GM18861 (cell line): ENCODE data around the gene MAPK12.
A peak's percentile ranks its signal among the peaks of the same experiment; 100 is the strongest.

ENCODE experiments used
- ATAC-seq: cut with Tn5 transposase; IDR thresholded peaks from one replicate; pipeline ENCODE4 v1.9.1; 2021; ENCODE audit not compliant: unreplicated experiment

Gene MAPK12

DNA sequence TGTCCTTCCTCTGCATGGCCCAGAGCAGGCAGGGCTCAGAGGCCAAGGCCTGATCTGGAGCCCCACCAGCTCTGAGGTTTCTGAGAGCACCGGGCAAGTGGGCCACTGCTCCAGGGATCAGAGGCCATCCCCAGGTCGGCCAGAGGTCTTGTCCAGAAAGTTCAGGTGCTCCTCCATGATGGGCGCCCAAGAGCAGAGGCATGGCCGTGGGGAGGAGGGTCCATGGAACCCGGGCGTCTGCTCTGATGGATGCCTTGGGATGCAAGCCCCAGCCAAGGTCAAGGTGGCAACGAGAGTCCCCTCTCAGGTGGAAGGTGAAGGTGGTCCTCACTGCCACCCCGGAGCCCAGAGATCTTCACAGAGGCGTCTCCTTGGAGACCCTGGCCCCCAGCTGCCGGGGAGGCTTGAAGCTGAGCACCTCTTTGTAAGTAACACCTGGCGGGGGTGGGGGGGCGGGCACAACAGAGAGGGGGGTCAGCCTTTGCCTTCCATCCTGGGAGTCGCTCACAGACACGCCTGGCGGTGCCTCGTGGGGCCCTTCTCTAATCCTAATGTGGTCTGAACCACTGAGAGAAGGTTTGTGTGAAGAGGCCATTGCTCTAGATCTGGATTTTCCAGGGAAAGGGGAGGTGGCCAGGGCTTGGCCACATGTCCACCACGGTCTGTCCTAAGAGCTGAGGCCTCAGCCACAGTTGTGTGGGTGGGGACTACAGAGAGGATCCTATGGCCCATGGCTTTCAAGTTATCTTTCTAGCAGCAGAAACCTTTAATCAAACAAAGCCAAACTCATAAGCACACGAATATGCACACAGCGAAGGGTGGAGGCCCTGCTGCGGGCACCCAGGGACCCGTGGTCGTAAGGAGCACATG lies 8.2 kb downstream of the MAPK12 start:
- no peak for ATAC-seq

DNA sequence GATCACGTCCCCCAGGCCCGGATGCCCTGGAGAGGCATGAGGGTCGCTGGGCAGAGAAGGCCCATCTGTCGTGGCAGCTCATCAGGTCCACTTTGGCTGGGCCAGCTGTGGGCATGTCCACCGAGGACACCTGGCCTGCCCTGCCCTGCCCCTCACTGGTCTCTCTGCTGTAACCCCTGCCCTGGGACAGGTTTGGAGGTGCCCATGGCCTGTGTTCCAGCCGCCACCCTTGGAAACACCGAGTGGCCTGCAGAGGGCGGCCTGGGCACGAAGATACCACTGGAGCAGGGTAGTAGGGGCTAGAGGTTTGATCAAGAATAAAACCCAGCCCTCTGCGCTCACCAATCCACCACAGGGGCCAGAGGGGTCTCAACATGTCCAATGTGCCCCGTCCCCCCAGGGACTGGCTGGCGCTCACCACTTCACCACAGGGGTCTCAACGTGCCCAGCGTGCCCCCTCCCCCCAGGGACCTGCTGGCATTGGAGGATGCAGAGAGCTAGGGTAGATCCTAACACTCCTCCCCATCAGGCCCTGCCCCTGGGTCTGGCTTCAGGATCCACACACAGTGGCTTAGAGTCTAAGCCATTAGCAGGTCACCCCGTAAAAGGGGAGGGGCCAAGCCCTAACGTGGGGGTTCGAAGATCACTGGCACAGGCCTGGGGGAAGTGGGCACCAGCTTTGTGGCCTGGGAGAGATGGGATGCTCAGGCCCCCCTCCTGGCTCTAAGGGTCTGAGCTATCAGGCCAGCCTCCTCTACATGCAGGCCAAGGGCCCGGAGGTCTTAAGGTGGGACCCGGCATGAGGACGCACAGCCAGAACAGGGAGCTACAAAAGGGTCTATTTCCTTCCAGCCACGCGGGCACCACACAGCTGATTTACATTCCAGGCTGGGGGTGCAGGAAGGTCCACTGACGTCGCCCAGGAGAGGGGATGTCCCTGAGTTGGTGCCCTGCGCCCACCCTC lies 9.1 kb downstream of the MAPK12 start:
- no peak for ATAC-seq

DNA sequence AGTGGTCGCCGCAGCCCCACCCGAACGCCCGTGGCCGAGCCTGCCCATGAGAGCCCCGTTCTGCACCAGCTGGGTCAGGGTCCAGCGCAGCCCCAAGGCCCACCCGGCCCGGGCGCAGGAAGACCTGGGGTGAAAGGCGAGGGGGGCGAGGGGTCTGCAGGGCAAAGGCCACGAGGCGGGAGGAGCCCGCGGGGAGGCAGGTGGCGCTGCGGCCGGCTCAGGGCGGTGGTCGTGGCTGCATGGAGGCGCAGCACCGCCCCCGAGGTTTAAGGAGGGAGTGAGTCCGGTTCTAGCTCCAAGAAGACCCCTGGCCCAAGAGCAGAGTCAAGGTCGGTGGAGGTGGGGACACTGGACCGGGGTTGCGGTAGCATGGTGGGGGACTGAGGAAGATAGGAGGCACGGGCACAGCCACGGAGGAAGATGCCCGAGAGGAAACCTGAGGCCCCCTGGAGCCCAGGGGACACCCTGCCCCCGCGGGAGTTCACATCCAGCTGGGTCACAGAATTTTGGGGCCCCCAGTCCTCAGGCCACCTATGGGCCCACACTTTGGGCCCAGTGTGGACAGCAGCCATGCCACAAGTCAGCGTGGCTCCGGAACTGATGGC lies 9.9 kb downstream of the MAPK12 start:
- no peak for ATAC-seq

DNA sequence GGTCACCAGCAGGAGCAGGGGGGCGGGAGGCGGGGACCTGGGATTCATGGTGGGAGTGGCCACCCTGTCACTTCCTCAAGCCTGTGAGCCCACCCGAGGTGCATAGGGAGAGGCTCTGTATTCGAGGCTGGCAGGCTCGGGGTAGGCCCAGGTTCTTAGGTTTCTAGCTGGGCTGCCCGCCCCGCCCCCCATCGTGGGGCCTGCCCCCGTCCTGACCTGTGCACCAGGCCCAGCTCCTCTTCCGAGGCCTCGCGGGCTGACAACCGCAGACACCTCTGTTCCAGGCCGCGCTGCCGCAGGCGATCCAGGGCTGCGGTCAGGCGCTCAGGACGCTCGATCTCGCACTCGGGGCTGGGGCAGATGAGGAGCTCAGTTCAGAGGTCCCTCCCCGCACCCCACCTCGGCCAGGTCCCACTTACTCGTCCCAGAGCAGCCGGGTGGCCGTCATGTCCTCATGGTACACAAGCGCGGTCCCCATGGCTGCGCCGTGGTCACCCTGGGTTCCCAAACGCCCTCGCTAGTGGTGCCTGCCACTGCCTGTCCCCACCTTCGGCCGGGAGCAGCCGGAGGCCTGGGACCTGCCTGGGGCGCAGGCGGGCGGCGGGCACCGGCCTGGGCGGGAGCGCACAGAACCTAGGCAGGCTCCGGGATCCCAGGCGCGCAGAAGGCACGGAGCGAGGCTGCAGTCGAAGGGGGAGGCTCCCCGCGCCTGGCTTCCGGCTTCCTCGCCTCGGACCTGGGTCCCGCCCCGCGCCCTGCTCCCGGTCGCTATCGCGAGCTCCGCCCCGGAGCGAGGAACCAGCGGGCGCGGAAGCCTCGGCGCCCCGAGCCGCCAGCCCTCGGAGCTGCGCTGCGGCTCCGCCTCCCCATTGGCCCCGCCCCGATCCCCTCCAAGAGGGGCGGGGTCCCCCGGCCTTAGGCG lies 10.7 kb downstream of the MAPK12 start, which contains the start of gene HDAC10:
HDAC10 (minus strand) TSS at position 711 of the 922 bp plus-strand sequence; CDS start at position 478, 233 bp downstream.
- ATAC-seq, result peak; percentile 41

DNA sequence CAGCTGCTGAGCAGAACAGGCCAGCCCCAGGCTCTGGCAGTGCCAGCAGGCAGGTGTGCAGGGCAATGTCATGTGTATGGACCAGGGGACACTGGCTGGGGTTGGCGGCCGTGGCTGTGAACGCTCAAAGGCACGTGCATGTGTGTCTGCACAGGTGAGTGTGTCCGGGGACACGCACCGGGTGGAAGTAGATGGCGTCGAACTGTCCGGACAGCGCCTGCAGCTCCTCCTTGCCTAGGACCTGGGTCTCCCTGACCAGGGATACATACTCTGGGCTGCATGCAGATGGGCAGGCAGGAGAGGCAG lies 11.3 kb downstream of the MAPK12 start:
- ATAC-seq, result no peak

DNA sequence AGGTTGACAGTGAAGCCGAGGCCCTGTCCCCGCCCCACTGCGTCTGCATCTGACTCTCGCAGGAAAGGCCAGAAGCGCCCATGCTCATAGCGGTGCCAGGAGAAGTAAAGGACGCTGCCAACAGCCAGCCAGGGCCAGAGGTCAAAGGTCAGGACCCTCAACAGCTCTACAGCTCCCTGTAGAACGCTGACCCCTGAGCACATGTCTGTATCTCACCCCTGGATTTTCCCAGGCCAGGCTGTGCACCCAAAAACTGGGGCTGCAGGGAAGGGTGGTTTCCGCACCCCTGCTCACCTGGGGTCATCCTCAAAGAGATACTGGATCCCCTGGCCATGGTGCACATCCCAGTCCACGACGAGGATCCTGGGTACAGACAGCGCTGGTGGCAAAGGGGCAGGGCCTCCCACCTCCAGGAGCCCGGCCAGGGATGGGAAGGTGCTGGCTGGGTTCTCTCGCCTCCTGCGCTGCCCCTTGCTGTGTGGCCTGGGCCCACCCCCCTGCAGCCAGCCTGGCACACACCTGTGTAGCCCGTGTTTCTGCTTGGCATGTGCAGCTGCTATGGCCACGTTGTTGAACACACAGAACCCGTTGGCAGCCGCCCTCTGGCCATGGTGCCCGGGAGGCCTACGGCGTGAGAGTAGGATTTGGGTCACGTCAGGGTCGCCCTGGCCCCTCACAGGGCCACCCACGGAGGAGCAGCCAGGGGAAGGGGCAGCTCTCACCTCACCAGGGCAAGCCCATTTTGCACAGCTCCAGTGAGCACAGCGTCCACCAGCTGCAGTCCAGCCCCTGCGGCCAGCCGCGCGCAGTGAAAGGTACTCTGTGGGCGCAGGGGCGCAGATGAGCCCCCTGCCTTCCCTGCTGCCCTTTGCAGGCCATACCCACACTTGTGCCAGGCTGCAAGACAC lies 11.9 kb downstream of the MAPK12 start:
- ATAC-seq, result no peak

DNA sequence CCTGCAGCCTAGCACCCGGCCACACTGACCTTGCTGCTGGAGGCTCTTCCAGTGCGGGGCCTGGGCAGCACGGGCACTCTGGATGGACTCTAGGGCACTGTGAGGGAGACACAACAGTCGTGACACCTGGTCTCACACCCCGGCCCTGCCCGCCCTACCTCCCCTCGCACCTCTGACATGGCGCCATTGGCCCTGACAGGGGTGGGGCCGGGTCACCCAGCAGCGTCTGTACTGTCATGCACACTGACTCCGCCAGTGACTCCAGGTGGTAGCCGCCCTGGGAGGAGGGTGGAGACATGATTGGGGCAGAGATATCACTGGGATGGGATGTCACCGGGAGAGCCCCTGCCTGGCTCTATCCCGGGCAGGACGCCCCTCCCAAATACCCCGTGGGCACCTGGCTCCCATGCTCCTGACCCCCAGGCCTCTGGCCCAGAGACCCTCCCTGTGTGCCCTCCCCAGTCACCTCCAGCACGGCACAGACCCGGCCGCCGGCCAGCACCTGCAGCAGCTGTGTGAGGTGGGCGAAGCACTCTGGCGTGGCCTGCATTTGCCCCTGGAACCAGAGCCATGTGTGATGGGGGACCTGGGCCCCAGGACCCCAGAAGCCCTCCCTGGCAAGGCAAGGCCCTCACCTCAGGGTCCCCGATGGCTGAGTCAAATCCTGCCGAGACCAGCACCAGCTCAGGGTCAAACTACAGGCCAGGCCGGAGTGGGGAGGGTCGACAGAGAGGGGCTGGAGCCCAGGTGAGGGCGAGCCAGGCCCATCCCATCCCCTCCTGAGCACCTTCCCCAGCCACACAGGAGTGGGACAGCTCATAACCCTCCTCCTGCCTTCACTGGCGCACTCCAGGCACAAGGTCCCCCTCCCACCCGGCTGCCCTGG lies 13.0 kb downstream of the MAPK12 start:
- no peak for ATAC-seq

DNA sequence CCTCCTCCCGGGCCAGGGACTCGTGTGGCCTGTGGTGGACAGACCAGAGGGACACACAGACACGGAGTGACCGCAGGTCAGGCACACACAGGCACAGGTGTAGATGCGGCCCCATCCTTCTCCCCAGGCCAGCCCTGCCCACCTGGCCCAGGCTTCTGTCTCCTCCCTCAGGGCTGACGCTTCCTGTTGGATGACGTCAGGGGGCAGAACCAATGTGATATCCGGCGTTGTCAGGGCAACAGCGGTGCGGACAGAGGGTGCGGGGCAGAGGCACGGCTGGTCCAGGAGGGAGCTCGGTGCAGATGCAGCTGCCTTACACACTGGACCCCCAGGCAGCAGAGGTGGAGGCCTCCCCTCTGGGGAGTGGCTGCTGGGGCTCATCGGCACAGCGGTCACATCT lies 13.7 kb downstream of the MAPK12 start:
- ATAC-seq, result no peak

DNA sequence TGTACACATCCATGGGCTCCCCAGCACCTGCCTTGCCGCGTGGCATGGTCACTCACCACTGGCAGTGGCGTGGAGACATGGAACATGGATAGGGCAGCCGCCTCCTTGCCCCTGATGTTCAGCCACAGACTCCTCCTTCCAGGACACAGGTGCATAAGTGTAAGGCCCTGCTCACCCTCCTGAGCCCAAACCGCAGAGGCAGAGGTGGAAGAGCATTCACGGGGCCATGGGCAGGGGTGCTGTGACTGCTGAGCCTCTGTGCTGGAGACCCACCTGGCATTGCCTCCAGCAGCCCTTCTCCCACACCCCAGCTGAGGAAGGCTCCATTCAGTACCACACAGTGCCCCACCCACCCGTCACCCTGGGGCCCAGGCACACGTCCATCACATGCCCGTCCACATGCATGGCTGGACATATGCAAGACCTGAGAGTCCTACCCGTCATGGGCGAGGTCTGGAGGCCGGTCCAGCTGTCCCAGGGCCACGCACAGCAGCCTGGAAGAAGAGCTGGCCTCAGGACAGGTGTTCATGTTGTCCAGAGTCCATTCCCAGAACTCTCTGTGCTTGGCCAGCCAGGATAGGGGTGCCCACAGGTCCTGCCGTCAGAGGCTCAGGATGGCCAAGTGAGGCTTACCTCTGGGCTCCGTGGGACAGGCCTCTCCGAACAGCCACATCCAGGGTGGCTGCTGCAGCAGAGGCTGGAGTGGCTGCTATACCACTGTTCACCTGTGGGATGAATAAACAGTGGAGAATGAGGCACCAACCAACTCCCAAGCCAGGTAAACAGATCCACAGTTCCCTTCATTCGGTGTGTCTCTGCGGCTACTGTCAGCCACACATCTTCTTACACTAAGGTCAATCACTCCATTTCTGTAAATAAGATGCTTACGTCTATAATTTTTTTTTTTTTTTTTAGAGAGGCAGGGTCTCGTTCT lies 15.0 kb downstream of the MAPK12 start:
- ATAC-seq, result no peak

DNA sequence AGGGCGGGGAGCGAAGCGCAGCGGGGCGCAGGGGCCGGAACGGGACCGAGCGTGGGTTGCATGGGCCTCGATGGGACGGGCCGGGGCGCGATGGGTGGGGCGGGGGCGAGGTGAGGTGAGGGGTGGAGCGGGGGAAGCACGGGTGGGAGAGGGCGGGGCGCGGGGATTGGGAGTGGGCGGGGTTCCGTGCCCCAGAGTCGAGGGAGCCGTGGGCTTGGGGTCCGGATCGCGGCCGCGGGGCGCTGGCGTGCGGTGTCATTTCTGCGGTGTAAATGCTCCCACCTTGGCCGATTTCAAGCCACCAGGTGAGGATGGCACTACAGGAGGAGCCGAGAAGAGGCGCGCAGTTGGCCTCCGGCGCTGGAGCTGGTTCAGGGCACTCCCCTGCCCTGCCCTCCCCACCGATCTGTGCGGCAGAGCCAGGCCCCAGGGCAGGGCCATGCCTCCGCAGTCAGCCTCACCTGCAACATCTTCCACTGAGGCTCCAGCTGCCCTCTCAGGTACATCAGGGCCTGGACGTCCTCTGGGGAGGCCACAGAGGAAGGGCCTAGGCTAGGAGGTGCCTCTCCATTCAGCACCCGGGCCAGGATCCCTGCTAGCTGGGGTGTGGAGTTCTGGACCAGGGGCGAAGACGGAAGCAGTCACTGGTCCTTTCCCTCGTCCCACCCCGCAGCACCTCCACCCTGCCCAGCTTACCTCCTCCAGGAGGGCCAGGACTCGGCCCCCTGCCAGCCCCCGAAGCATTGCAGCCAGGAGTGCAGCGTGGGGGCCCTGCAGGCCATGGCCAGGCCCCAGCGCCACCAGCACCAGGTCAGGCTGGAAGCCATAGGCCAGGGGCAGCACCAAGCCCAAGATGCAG lies 16.0 kb downstream of the MAPK12 start:
- ATAC-seq, result no peak

DNA sequence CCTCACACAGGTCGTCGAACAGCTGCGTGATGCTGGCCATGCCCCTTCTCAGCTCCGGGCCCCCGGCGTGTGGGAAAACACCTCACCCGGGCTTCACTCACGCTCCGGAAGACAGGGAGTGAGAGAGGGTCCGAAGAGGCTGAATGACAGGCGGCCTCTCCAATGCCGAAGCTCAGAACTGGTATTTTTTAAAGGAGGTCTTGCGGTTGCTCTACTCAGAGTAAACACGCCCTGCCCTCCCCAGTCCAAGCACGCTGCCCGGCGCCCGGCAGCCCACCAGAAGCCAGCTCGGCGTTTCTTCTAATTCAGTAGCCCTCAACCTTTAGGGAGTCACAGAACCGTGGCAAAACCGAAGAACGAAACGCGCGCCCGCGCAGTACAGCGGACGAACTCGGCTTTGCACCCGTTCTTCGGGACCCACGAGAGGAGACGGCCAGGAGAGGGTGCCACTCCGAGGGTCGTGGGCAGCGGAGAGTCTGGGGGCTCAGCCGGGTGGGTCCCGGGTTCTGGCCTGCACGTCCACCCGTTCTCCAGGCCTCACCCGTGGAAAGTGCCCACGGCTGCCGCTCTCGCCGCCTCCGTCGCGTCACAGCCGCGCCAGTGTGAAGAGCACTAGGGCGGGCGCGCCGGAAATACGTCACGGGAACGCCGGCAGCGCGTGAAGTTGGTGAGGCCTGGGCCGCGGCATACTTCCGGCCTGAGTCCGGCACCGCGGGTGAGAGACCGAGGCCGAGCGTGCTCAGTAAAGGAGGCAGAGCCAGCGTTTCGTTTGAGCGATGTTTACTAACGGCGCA lies 16.9 kb downstream of the MAPK12 start, which contains the start of gene TUBGCP6:
TUBGCP6 (minus strand) TSS at position 604 of the 794 bp plus-strand sequence; CDS start at position 40, 564 bp downstream.
- ATAC-seq, result peak; percentile 54

DNA sequence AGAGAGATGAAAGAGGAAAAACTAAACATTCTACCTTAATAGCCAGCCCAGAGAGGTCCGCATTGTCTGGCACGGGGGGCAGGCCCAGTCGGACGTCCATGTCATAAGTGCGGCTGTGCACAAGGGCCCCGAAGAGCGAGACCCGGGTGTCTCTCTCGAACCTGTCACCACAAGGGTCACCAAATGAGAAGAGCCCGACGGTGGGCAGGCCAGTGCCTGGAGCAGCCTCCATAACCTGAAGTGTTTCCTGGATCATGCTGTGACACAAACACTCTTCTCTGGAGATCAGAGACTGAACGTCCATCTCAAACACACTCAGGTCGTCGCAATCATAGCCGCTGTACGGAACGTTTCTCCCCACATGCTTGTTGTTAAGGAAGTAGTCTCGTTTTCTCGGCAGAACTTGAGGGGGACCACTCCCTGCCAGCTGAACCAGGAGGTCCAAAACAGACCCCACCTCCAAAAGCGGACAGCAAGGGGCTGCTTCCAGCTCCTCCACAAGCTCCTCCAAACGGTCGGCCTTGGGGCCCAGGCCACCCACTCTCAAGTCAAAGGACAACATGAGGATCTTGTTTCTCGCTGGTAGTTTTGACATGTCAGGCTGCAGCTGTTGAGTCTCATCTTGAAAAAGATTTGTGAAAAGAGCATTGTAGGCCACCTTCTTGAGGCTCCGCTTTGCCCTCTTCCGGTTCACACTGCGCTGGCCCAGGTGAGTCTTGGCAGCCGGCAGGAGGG lies 17.6 kb downstream of the MAPK12 start:
- no peak for ATAC-seq

DNA sequence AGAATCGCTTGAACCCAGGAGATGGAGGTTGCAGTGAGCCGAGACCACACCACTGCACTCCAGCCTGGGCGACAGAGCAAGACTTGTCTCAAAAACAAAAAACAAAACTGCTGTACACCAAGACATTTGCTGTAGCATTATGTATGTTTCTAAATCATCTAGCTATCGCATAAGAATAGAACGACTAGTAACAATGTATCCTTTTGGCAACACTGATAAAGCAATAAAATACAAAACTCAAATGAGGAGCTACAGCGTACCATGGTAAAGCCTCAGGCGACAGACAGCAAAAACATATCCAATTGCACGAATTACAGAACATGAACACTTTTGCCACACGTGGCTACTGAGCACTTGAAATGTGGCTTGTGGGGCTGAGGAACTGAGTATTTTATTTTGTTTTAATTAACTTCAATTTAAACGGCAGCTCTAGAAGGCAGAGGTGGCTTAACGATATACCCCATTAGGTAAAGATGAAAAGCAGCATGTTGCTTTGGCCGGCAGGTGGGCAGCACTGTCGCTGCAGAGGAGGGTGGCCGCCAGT lies 19.0 kb downstream of the MAPK12 start:
- no peak for ATAC-seq

DNA sequence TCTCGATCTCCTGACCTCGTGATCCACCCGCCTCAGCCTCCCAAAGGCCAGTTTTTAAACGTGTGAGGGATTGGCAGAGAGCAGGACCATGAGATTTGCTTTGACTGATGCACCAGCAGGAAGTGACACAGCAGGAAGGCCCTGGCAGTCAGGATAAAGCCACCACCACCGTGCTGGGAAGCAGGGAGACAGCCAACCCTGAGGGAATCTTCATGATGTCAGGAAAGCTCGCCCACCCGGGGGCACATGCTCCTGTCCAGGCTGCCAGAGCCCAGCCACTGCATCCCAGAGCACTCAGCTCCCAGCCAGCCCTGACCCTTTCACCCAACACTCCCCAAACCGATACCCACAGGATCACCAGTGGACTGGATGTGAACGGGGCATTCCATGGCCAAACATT lies 22.7 kb downstream of the MAPK12 start:
- ATAC-seq, result no peak
